Chondrocyte (in vitro differentiated cells): ENCODE results near the gene PAM. TPM values are rescaled to one million over a fixed set of nuclear protein-coding genes. Genes with fewer than 3 reads are reported as not detected.
"Not testable (repeated sequence)": the region's sequence is repeated elsewhere in the genome, so short reads cannot be mapped to it uniquely, and the experiment has no call there.

ENCODE experiments used
- DNase-seq: peaks from one replicate; pipeline ENCODE4 v3.0.0; 2021; ENCODE audit warnings: mixed read lengths, low spot score
- H3K27ac Mint-ChIP-seq: one replicate; pipeline ENCODE4 v1.8.0; 2021; ENCODE audit warnings: mild to moderate bottlenecking, moderate library complexity, mixed read lengths; ENCODE audit not compliant: unreplicated experiment
- H3K27me3 Mint-ChIP-seq: 2 replicates; pipeline ENCODE4 v1.8.0; 2021; ENCODE audit warnings: low read depth, mixed read lengths
- H3K36me3 Mint-ChIP-seq: 2 replicates; pipeline ENCODE4 v1.8.0; 2021; ENCODE audit warnings: low read depth, mixed read lengths
- H3K4me1 Mint-ChIP-seq: 2 replicates; pipeline ENCODE4 v1.8.0; 2021; ENCODE audit warnings: low read depth, mild to moderate bottlenecking, mixed read lengths
- H3K4me3 Mint-ChIP-seq: one replicate; pipeline ENCODE4 v1.8.0; 2021; ENCODE audit warnings: mild to moderate bottlenecking, moderate library complexity, mixed read lengths; ENCODE audit not compliant: unreplicated experiment
- H3K9me3 Mint-ChIP-seq: 2 replicates; pipeline ENCODE4 v1.8.0; 2021; ENCODE audit warnings: low read depth, mixed read lengths
- total RNA-seq: library from RNA; stranded (reverse); gene quantifications from 3 replicates; pipeline ENCODE4 v1.2.1, GENCODE V29; 2021
- TF ChIP-seq, protein P1 (sequence below): fragments of 200-600 bp; sonication (generic); IDR thresholded peaks from 2 replicates; pipeline ENCODE4 v1.5.0; 2021; ENCODE audit warnings: antibody characterized with exemption, mild to moderate bottlenecking, moderate library complexity

The PAM gene
- total RNA-seq, 1 donor from 2014 or later: 293 TPM

DNA sequence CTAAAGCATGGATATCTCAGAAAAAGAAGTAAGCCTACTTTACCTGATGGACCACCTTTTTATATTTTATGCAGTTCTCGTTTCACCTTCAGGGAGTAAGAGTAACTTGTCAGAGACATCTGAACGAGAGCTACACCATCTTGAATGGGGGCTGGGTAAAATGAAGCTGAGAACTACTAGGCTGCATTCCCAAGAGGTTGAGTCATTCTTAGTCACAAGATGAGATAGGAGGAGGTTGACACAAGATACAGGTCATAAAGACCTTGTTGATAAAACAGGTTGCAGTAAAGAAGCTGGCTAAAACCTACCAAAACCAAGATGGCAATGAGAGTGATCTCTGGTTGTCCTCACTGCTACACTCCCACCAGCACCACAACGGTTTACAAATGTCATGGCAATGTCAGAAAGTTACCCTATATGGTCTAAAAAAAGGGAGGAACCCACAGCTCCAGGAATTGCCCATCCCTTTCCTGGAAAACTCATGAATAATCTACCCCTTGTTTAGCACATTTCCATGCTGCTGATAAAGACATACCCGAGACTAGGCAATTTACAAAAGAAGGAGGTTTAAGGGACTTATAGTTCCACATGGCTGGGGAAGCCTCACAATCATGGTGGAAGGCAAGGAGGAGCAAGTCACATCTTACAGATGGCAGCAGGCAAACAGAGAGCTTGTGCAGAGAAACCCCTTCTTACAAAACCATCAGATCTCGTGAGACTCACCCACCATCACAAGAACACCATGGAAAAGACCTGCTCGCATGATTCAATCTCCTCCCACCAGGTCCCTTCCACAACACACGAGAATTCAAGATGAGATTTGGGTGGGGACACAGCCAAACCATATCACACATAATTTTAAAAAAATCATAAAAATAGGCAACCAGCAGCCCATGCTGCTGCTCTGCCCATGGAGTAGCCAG is 302.4 kb downstream of the PAM start:
- Mint-ChIP-seq H3K4me3 (no peak overlapping the region), H3K4me1 (peaks cover 5% of the 10 kb centered on the region), H3K27me3 (no peaks in the 10 kb centered on the region), H3K9me3 (peaks cover 5% of the 10 kb centered on the region), H3K36me3 (no peaks in the 10 kb centered on the region), H3K27ac (no peak overlapping the region)
- TF ChIP-seq, protein P1, sequence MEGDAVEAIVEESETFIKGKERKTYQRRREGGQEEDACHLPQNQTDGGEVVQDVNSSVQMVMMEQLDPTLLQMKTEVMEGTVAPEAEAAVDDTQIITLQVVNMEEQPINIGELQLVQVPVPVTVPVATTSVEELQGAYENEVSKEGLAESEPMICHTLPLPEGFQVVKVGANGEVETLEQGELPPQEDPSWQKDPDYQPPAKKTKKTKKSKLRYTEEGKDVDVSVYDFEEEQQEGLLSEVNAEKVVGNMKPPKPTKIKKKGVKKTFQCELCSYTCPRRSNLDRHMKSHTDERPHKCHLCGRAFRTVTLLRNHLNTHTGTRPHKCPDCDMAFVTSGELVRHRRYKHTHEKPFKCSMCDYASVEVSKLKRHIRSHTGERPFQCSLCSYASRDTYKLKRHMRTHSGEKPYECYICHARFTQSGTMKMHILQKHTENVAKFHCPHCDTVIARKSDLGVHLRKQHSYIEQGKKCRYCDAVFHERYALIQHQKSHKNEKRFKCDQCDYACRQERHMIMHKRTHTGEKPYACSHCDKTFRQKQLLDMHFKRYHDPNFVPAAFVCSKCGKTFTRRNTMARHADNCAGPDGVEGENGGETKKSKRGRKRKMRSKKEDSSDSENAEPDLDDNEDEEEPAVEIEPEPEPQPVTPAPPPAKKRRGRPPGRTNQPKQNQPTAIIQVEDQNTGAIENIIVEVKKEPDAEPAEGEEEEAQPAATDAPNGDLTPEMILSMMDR: no peak
- no peak for DNase-seq

GRCh38 chr5:103059525-103059924 is 304.4 kb downstream of the PAM start:
- H3K9me3 Mint-ChIP-seq: peaks cover 5% of the 10 kb centered on the region
- H3K4me1 Mint-ChIP-seq: peaks cover 5% of the 10 kb centered on the region
- H3K36me3 Mint-ChIP-seq: no peaks in the 10 kb centered on the region
- no peaks in the 10 kb centered on the region for H3K27me3 Mint-ChIP-seq
- no peak overlapping the region for H3K27ac Mint-ChIP-seq
- no peak for DNase-seq
- no peak overlapping the region for H3K4me3 Mint-ChIP-seq
- TF ChIP-seq, protein P1: no peak

DNA sequence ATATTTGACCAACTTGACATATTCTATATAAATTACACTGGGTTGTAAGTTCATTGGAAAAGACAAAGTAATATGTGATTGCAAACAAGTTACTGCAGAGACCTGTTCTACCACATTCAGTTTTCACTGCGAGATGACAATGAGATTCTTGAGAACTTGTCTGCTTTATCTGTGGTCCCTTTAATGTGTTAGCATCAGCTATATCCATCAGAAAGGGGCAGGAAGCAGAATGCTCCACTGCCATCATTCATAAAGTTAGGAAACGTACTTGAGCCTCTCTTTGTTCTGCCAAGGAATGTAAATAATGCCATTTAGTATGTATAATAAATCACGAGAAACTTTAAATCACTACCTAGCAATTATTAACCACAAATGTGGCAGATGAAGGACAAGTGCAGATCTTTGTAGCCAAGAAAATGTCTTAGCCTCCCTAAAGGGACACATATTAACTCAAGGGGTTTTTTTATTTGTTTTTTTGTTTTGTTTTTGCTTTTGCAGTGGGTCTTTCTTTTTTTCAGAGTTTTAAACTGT is 305.4 kb downstream of the PAM start:
- TF ChIP-seq, protein P1: no peak
- H3K27me3 Mint-ChIP-seq: no peaks in the 10 kb centered on the region
- no peak overlapping the region for H3K4me3 Mint-ChIP-seq
- peaks cover 5% of the 10 kb centered on the region for H3K9me3 Mint-ChIP-seq
- H3K27ac Mint-ChIP-seq: no peak overlapping the region
- peaks cover 5% of the 10 kb centered on the region for H3K4me1 Mint-ChIP-seq
- no peaks in the 10 kb centered on the region for H3K36me3 Mint-ChIP-seq
- no peak for DNase-seq

- H3K36me3 Mint-ChIP-seq: no peaks in the 10 kb centered on the region
- no peaks in the 10 kb centered on the region for H3K27me3 Mint-ChIP-seq
- no peak overlapping the region for H3K27ac Mint-ChIP-seq
- no peak overlapping the region for H3K4me3 Mint-ChIP-seq
- no peak for DNase-seq
- no peaks in the 10 kb centered on the region for H3K4me1 Mint-ChIP-seq
- TF ChIP-seq, protein P1: no peak
- H3K9me3 Mint-ChIP-seq: no peaks in the 10 kb centered on the region
Observed at GRCh38 chr5:103066326-103066725, 311.2 kb downstream of the PAM start.

DNA sequence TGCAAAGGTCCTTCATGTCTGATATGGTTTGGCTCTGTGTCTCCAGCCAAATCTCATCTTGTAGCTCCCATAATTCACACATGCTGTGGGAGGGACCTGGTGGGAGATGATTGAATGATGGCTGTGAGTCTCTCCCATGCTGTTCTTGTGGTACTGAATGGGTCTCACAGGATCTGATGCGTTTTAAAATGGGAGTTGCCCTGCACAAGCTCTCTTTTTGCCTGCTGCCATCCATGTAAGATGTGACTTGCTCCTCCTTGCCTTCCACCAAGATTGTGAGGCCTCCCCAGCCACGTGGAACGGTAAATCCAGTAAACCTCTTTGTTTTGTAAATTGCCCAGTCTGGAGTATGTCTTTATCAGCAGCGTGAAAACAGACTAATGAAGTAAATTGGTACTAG is 318.4 kb downstream of the PAM start:
- H3K27ac Mint-ChIP-seq, H3K4me3 Mint-ChIP-seq, H3K4me1 Mint-ChIP-seq, H3K27me3 Mint-ChIP-seq, DNase-seq: not testable (repeated sequence)
- peaks cover 48% of the 10 kb centered on the region for H3K9me3 Mint-ChIP-seq
- peaks cover 16% of the 10 kb centered on the region for H3K36me3 Mint-ChIP-seq
